GM19193 (cell line): ENCODE data around the gene ANKFN1.

Experiments used
- POLR2A ChIP-seq: IDR thresholded peaks from 4 replicates; pipeline ENCODE4 v1.6.1; 2011; ENCODE audit not compliant: insufficient read depth, insufficient read length; ENCODE audit errors: extremely low read depth

ANKFN1 gene

DNA sequence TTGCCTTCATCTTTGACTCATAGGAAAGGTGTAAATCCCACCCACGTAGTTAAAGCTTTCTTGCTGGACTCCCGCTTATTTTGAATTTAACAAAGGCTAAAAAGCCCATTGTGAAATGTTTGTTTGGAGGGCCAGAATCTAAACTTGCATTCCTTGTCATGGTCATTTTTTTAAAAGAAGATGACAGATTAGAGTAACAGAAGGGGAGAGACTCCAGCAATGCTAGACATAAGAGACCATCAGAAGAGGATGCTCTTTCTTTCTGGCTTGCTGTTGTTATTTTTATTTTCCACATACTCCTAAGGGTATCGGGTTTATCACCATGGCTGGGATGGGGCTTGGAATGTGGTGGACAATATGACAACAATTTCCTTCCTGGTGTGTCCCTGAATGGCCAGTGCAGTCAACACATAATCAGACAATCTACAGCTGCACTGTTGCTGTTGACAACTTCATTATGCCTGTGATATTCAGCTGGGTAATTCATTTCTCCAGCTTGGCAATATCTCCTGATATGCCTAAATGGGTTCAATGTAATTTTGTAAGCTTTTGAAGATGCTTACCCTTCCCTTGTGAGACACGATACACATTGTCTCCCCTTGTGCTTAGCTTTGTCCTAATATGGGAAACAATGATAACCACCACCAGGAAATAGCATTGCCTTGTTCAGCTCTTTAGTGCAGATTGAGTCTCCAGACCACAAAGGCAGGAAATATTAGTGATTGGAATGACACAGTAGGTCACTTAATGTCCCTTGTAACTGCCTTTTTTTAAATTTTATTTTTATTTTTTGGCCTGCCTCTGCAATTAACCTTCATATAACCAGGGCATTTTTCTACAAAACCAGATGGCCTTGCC lies 164.3 kb downstream of the ANKFN1 start:
- TF ChIP-seq POLR2A: no peak

DNA sequence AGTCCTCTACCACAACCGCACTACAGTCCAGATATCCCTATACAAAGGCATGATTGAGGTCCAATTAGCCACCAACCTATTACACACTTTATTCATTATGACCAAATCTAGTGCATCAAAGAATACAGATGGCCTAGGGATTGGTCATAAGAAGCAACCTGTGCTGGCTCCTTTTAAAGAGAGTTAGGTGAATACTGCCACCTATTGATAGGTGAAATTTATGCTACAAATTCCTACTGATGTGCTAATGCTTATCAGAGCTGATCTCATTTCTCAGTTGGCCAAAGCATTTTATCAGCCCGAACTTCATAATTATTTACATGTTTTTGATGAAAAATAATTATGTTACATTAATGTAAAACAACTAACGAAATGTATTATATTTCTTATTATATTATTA lies 166.3 kb downstream of the ANKFN1 start:
- TF ChIP-seq POLR2A: no peak

DNA sequence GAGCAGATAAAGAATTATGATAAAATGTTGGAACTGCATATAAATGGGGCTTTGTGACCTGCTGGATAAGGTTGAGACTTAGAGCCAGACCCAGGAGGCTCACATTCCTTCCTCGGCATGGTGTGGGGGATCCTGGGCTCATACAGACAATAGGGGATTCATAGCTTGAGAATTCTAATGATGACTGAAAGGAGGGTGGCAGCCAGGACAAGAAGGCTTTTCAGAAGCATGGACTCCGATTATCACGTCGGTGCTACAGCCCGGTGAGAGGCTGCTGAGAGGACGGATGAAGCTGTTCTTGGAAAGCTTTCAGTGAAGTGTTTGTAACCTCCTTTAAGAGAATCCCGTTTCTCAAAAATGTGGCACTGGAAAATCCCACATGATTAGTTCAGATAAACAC lies 167.2 kb downstream of the ANKFN1 start:
- TF ChIP-seq POLR2A: no peak

DNA sequence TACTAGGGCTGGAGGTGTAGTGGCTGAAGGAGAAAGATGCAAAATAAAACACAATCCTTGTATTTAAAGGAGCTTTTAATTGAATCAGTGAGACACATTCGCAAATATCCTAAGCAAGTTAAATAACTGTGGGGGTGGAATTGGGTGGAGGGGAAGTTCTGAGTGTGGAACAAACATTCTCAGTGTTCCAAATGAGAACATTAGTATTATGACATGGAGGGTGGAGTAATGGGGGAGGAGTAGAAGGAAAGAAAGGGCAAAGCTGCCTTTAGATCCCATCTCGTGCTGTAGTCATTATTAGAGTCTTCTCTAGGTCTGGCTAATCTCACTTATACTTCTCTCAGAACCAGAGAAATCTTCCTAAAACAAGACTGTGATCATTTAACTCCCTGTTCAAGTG lies 169.7 kb downstream of the ANKFN1 start:
- no peak for TF ChIP-seq POLR2A

DNA sequence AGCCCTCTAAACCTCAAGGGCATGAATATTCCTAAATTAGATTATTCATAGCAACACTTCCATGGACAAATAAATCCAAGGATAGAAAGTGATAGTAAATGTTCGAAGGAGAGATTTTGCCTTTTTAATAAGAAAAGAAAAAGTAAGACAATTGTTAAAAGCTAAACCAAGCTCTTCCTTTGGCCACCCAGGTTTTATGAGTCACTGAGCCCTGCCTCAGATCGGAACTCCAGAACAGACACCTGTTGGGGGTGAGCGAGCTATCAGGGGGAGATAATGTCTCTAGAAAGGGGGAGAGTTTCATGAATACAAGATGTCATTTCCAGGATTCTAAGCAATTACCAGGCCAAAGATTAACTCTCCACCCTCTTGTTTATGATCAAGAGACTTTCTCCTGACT lies 171.4 kb downstream of the ANKFN1 start:
- TF ChIP-seq POLR2A: no peak

DNA sequence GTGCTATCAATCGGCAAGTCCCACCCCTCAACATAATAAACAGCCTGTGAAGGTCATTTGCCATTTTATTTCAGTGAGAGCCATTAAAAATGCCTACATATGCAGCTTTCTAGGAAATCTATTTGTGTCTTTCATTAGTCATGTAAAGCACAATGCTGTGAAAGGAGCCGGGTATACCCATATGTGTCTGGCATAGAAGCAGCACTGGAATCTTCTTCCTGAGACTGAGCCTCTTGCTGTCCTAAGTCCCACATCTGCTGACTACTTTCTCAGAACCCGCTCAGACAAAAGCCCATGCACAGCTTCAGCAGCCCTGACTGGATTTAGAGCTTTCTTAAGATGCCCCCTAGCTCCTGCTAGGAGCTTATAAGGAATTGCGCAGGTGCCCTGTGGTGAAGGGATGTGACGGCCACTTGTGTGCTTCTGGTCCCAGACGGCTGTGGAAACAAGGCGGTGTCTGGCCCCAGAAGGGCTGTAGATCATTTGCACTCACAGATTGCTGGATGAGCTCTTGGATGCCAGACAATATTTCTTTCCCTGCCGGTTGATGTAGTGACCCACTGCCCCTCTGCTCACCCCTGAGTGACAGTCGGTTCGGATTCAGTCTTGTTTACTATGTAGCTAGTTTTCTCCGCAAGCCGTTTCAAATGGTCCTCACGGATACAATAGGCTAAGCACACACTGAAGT lies 172.2 kb downstream of the ANKFN1 start:
- no peak for TF ChIP-seq POLR2A

DNA sequence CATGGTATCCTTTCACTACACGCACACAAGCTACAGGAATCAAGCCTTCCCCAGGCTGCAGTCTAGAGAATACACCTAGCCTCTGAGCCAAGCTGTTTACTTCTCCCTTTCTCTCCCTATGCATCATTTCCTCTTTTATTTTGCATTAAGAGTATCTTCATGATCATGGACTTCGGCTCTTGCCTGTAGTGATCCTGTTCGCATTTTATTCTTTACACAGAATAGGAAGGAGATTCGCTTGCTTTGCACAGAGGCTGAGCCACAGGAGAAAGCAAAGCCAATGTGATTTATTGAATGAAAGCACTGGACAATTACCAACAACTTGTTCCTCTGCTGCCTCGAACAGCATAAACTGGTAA lies 172.7 kb downstream of the ANKFN1 start:
- TF ChIP-seq POLR2A: no peak

DNA sequence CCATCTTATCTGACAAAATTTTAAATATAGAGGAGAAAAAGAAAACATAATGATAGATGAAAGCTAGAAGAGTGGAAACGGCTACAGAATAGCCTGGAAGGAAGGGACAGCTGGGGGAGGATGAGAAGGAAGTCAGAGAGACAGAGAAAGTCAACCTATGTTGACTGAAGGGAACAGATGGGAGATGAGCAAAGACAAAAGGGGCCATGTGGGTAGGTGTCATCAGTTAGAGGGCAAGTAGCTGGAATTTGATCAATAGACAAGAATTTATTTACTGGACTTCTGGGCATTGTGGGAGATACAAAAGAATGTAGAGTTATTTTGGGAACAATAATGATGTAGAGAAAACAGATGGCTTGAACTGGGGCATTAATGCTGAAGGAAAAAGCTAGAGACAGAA lies 194.4 kb downstream of the ANKFN1 start:
- TF ChIP-seq POLR2A: no peak

DNA sequence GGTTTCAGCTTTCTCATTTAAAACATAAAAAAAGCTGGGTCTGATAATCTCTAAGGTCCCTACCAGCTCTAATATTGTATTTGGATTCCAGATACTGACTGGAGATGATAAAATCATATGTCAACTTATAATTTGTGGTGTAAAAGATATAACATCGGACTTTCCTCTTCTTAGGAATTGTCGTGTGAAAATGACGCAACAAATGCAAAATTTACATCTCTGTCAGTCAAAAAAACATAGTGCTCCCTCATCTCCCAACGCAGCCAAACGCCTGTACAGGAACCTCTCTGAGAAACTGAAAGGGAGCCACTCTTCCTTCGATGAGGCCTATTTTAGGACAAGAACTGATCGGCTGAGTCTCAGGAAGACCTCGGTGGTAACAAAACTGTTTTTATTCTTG lies 197.3 kb downstream of the ANKFN1 start:
- TF ChIP-seq POLR2A: no peak

DNA sequence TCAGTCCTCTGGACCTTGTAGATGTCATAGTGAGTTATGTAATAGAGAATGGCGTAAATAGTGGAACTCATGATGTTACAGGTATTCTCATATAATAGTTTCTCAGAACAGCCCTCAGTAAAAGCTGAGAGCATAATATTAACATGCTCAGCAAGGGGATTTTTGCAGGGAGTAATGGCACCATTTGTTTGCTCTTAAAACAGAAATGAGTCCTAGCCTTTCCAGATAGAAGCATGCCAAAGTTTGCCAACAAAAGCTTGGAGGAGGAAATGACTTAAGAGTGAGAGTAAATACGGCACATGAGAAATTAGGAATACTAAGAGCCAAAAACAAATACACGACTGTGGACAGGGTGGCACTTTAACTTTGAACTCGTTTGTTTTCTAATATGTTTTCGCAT lies 198.4 kb downstream of the ANKFN1 start:
- TF ChIP-seq POLR2A: no peak

DNA sequence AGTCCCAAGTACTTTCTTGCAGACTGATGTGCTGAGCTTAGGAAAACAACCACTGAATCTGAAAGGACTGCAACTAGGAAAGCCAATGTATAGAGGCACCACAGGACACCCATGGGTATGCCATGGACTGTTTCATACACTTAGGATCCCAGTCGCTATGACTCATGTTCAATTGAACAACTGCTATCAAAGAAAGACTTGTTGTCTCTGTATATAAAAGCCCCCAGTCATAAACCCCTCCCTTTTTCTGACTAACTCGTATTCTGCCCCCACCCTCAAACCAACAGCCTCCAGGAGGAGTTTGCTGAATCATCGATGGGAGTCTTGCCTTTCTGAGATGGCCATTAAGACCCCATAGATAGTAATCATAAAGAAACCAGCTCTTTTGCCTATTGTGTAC lies 205.4 kb downstream of the ANKFN1 start:
- TF ChIP-seq POLR2A: no peak

DNA sequence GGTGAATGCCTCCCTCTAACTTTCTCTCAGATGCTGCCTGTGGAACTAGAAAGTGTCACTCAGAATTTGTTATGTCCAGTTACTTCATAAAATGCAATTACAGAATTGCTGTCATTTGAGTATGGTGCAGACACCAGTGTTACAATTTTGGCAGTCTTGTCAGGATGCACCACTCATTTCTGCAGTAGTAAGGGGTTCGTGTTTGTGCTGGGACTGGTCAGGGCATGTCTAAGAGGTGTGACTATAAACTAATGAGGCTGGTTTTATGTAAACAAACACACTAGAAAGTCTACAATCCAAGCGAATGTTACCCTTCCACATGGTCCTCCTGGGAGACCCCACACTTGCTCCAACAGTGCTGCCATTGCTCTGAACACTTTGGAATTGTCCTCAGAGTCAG lies 206.2 kb downstream of the ANKFN1 start:
- no peak for TF ChIP-seq POLR2A

DNA sequence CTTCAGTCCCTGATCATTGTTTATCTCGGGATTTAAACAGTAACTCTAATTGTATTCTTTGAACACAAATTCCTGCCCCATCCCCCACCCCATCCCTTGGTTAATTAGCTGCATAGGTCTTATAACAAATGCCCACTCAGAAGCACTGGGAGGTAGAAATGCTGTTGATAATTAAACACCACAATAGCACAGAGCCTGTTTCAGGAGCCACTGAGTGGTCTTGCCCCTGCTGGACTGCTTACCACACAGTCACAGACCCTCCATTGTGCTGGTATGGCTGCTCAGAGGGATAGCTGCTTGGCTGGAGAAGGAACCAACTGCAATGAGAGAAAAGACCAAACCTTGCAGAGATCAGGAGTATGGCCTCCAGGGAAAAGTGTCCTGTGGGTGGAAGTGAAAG lies 214.1 kb downstream of the ANKFN1 start:
- no peak for TF ChIP-seq POLR2A

DNA sequence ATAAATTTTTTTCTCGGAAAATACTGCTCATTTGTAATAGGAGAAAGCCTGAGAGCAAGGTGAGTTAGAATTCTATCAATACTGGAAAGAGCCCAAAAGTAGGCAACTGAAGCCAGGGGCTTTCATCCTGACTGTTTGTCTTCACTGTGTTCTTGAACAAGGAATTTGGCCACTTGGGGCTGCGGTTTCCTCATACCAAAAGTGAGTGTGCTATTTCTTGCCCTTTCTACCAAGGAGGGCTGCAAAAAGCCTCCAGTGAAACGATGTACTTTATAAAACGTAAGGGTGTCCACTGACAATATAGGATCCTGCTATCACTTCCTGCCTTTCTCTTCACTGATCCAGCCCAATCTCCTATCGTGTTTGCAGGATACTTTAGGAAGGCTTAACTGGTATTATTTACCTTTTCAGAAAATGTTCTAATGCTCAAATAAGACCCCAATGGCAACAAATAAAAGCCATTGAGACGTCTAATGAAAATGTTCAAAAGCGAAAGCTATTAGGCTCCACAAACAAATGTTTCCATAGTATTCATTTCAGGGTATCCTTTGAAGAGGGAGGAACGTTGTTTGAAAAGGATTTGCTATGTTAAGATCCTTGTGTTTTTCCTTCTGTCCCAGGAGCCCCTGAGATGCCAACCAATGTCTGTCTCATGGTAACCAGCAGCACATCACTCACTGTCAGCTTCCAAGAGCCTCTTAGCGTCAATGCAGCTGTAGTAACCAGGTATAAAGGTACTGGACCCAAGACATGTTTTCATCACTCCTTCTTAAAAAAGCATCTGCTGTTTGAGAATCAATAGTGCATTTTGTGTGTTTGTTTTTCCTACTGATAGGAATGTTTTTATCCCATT lies 220.9 kb downstream of the ANKFN1 start:
- no peak for TF ChIP-seq POLR2A

DNA sequence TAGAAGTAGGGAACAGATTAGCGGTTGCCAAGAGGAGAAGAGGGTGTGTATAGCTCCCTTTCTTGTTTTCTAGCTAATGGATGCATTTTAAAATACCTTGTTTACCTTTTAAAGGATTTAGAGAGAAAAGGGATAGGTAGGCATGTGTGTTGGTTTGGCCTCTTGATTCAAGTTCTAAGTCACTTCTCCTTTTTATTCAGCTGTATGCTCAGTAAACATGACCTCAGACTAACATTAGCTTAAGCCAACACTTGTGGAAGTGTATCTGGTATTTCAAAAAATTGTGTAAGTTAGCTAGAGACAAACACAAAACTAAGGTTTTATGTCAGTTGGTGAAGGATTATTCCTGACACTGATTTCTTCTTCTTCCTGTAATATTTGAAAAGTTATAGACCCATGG lies 236.1 kb downstream of the ANKFN1 start:
- no peak for TF ChIP-seq POLR2A
